ENCODE results near the gene CACNA2D3.

Gene CACNA2D3

DNA sequence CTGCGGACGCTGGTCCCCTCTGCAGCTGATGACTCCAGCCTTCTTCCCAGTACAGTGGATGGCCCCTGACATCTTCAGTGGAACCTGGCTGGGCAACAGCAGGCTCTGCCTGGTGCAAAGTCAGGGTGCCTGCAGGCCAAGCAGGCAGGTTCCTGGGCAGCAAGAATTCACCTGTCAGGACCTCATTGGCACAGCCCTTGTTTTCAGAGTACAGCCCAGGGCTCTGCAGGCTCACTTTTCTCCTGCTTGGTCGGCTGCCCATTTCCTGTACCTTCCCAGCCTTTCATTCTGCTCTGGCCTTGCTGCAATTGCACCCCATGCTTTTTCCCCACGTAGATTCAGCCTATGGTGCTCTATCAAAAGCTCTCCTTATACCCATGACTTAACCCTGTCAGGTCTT, 749.5 kb downstream of the CACNA2D3 start:
- no peak for DNase-seq

DNA sequence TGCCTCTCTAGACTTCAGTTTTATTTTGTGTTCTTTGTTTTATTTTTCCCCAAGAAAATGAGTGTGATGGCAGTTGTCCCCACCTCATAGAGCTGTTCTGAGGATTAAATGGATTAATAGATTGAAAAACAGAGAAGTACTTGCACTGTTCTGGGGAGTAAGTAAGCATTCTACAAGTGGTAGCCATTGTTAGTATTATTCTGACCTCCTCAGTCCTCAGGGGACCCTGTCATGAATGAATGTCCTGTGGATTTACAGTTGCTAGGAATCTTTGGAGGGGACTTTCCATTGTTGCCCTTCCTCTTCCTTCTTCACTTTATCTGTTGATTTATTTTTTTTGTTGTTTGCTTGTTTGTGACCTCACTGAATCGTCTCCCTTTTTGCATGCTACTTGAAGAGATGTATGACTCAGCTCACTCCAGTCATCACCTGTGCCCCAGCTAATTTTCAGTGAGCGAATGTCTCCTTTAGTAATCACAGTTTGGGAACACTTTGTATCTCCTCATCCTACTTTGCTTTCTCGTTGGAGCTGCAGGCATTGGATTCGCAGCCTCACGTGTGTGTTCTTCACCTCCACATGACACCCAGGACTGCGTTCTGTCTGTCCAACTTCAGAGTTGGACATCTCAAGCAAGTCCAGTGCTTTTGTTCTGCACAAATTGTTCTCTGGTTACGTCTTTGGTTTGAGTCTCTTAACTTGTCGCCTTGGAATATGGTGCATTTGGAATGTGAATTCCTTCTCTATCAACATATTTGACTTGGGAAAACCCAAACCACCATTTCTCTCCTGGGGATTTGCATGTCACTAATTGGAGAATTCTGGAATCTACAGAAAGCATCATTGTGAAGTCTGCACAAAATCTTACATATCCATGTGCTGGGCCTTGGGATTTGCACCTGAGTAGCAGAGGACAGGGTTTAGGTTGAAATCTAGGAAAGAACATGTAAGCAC, 751.0 kb downstream of the CACNA2D3 start:
- no peak for DNase-seq

DNA sequence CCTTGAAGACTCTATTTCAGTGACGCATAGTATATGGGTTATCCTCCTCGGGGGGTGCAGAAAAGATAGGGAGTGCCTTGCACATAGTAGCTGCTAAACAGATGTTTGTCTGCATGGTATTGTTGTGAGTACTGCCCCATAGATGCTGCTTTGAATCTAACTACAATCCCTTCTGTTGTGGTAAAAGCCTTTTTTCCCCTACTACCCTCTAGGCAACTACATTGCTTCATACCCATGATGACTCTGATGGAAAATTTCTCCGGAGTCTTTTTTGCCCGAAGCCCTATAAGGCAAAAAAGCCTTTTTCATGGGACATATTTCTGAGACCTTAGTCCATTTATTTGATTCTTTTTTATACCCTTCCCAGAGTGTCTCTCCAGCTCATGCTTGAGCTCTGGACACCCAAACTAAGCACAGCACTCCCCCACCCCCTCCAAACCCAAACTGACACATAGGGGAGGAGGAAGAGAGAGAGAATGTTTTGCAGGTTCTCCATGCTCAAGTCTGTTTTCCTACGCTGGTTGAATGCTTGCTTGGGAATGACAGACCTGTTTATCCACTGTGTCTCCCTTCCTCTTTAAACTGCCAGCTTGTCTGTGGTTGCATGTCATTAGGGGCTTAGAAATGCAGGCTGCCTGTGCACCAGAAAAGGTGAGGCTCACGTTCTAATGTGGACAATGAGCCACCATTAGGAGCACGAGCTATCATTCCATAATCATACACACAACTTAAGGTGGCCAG, 752.6 kb downstream of the CACNA2D3 start:
- no peak for DNase-seq

DNA sequence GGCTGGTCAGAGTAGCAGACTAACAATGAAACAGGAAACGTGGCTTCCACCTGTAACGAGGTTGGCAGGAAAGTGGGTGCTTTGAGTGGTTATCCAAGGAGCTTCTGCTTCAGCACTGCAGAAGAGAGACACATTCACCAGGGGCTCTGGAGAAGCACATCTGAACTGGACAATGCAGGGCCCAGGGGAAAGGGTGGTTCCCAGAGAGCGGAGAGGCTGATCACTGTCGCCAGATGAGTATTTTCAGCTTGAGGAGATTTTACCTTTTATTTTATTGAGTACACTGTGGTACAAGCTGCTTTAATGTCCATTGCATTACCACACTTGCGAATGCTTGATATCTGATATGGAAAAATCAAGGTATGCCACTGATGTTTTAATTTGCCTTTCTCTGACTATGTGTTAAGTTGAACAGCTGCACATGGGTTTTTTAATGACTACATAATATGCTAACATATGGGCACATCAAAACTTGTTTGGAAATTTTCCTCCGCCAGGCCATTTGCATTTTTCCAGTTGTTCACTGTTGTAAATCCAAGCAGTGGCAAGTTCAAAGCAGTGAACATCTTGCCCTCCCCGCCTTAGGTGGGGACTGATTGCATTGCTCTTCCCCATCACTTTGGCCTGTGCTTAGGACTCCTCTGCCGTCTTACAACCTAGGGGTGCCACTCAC, 753.4 kb downstream of the CACNA2D3 start:
- no peak for DNase-seq

DNA sequence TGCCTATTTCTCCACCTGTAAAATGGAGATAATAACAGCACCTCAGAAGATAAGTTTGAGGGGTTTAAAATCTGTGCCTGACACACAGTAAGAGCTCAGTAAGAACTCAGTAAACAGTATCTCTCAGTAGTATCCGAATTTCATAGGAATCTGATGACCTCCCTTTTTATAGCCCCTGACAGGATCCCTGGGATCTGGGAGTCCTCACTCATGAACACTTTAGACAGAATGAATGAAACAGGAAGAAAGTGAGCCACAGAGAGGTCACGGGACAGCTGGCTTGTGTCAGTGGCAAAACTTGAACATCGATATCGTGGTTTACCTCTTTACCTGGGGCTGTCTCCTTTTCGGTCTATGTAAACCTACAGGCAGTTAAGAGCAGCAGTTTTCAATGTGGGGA, 754.3 kb downstream of the CACNA2D3 start:
- DNase-seq: no peak

DNA sequence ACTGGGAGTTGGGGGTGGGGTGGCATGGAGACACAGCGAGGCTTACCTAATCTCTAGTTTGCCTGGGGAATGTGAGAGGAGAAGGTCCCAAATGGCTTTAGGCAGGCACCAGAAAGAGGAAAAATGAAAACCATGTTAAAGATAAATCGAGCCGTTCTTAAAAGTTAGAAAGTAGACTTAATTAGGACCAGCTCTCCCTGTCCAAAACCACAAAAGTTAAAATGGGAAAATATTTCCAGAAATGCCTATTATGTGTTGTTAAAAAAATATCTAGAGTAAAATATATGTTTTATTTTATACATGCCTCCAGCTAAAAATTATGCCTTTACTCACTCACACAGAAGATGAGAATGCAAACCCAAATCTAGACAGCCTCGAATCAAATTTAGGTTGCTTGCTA, 755.4 kb downstream of the CACNA2D3 start:
- no peak for DNase-seq

DNA sequence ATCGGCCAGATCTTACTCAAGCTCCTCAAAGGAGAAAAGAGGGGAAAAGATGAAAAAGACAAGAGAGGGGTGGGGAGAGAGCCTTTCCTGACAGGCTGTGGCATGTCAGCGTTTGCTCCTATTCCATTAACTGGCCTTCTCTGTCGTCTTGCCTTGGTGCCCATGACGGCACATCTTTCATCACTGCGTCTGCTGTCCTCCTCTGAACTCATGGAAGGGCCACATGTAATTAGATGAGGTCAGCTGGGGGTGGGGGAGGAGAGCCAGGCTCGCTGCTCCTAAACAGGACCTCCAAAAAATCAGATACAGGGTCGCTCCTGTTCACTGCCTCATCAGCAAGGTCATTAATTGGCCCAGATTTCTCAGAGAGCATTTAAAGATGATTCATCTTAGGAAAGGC, 755.8 kb downstream of the CACNA2D3 start:
- no peak for DNase-seq

DNA sequence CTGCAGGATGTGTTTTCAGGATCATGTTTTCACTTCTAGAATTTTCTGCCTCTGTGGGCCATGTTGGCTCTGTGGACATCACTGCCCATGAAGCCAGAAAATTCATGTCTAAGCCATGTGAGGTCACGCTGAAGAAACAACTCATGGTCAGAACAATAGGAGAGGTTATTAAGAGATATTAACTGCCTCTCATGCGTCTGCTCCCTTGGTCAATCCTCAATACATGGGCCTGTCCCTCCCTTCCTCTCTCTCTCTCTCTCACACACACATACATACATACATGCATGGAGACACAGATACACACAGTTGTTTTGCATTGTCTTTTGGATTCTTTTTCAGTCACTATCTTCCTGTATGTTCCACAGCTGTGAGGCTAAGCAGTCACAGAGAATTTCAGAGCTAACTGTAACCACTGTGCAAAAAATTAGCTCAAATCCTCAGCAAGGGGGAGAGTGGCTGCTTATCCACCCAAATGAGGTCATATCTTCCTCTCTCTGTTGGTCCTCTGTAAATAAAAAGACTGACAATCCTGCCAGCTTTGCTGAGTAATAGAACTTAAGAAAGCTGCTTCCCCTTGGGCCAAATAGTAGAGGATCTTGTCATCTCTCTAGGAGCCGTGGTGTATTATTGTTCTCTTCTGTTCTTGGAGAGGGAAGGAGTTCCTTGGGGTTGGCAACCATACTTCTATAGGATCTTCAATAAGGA, 759.9 kb downstream of the CACNA2D3 start:
- DNase-seq: no peak

DNA sequence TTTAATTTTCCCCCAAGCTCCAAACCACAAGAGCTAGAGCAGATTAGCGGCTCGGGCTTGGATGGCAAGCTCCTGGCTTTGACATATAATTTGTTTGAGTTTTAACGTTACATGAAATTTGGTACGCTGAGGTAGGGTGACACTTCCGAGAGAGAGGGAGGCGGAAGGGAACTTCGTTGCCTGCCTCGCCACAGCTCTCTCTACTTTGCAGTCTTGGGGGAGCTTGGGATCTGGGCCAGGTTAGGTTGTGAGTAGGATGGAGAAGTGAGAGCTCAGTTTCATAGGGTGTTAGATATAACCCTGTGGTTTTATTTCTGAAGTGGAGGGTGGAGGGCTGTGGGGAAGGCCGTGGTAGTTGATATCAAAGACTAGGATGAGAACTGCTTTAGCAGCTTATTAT, 765.8 kb downstream of the CACNA2D3 start:
- DNase-seq: no peak

DNA sequence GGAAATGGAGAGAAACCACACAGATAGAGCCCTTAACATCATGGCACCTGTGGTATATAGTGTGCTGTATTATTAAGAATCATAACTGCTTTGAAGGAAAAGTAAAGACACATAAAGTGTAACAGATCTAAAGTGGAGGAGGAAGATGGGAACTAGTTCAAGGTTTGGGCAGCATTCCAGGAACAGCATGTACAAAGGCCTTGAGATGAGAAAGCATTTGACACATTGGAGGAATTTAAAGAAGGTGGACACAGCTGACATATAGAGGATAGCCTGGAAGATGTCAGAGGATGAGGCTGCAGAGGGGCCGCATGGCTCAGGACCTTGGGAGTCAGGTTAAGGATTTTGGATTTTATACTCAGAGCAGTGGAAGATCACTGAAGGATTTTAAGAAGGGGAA, 766.5 kb downstream of the CACNA2D3 start:
- DNase-seq: no peak

DNA sequence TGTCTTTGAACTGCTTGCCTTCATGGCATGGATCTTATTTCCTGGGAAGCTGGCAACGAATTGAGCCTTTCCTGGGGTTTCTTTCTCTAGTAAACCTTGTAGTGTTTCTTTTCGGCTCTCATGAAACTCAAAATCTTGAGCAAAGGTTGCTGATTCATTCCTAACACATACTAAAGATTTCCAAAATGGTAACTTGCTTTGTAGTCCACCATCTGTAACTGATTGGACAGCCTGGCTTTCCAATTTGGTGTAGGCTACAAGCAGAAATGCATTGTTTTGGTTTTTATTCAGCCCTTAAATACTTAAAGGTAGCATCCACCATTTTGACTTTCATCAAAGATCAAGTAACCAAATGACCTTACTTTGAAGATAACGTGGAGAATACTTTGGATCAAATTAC, 767.4 kb downstream of the CACNA2D3 start:
- no peak for DNase-seq

DNA sequence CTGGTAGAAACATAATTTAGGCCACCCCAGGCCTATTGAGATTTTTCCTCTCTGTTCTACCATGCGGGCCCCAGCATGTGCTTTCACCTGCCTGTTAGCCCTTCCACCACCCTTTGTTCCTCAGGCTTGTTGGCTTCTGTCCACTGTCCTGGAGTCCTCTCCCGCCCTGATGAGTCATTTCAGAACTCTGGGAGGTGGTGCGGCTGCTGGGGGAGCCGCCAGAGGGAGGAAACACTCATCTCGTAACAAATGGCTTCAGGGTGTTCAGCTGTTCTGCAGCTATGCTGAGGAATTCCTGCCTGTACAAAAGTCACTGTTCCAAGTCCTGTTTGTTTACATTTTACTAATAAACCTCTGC, 769.2 kb downstream of the CACNA2D3 start:
- no peak for DNase-seq

DNA sequence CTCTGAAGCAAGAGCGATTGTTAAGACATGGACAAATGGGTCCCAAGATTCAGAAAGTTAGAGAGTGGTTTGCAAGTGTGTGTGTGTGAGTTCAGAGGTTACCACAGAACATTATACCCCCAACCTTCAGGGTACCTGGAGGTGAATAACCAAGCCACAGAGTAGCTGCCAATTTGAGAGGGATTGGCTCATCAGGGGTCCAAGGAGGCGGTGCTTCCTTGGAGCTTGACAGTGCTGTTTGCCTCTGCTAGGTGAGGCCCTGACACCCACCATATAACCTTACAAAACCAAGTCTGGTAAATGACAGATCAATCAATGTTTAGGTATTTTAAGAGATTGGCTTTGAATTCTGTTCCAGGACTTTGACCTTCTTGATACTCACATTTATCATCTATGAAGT, 769.8 kb downstream of the CACNA2D3 start:
- no peak for DNase-seq

DNA sequence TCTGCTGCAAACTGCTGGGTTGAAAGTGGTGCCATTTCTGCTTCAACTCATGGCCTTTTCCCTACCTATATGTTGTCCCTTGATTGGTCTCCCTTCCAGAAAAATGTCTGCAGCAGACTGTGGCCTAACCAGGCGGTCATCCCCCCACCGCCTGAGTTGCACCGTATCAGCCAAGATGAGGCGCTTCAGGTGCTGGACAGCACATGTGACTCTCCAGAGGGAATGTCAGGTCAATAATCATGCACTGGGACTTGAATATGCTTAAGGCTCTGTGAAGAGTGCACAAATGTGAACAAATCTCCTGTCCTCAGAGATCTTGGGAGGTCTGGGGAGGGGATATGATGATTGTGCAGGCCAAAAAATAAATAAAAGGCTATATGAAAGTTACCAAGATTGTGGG, 773.3 kb downstream of the CACNA2D3 start:
- no peak for DNase-seq

DNA sequence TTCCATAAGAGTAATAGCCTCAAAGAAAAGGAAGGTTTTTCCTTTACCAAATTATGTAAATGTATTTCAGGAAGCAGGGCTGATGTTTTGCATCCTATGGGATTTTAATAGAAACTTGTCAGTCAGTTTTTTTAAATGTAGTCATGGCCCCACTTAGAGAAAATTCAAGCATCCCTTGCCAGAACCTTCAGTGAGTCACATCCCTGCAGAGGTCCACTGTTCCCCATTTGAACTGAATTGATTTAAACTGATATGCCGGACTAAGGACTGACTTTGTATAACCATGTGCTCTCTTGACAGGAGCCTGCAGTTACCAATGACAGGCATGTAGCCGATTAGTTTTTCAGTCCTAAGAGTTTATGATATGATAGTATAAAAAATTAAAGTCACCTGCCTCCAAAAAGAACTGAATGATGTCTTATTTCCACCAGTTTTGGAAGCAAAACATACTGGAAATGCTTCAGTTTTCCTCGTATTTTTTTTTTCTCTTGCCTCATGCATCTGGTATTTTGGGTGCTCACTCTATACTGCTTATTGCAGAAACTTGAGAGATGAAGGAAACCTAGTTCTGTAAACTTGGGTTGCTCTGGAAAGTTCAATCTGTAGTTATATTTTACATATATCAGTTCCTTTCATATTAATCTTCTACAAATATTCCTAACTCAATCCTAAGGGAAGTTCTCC, 774.8 kb downstream of the CACNA2D3 start:
- DNase-seq: no peak

DNA sequence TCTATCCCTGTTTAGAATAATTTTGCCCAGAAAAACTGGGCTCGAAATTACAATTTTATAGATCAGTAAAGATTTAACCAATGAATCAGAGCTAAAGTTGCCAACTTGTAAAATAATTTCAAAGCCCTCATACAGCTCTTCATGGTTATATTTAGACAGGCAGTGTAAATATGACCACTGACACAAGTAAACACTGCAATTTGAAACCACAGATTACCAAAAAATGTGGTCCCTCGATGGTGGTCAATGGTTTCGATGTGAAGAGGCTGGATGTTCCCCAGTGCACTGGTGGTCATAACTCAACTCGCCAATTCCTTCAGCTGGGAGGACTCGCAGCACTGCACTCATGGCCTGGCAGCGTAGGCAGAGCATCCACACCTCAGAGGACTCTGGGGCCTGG, 776.9 kb downstream of the CACNA2D3 start:
- DNase-seq: no peak

DNA sequence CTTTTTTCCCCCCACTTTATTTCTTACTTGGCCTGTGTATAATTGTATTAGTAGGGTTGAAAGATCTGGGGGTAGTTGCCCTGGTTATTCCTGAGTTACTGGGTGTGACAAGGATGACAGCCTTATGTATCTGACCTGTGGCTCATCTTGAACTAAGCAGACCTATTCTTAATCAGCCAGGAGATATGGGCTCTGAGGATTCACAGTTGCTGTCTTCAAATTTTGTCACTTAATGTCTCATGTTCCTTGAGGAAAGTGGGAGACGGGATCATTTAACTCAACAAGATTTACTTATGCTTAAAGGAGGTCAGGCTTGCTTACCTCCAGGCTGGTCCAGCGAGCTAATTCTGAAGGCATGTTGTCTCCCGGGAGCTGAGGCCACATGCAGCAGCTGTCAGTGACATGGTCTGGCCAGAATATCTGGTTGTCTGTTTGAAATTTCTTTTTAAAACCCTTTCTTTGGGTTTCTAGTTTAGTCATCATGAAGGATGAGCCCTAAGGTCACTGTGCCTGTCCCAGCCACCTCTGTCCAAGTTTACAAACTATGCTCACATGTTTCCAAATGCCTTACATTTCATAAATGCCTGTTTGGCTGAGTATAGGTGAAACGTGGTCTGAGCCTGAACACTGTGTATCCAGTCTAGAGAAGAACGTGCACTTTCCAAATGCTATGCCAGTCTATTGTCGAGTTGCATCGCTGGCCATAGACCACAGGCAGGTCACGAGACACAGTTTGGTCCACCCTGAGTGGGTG, 778.7 kb downstream of the CACNA2D3 start:
- no peak for DNase-seq

DNA sequence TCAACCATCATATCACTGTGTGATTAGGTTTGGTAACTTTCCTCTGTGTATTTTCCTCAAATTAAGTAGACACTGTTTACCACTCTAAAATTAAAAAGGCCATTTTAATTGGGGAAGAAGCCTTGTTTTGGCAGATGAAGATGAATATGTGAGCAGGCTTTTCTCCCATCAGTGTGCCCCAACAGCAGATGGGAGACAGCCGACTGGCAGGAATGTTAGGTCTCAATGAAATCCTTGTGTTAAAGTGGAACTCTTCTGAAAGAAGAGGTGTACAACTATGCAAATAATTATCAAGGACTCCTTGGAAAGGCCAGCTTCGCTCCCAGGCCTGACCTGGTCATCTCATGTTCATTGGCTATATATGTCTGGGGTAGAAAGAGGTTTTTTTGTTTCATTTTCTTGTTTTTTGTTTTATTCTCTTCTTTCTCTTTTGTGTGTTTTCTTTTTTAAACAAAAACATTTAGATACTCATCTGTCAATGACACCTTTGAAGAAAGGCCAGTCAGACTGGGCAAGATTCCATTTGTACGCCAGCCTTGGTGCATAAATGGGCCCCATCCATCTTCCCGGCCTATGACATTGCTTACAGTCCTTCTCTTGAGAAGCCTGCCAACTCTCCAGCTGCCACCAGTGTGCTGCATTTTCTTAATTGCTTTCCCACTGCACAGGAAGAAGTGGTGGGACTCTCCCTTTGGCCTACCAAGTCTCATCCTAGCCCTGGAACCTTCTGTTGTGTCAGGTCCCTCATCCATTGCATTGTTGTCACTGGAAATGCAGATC, 779.7 kb downstream of the CACNA2D3 start:
- DNase-seq: no peak

DNA sequence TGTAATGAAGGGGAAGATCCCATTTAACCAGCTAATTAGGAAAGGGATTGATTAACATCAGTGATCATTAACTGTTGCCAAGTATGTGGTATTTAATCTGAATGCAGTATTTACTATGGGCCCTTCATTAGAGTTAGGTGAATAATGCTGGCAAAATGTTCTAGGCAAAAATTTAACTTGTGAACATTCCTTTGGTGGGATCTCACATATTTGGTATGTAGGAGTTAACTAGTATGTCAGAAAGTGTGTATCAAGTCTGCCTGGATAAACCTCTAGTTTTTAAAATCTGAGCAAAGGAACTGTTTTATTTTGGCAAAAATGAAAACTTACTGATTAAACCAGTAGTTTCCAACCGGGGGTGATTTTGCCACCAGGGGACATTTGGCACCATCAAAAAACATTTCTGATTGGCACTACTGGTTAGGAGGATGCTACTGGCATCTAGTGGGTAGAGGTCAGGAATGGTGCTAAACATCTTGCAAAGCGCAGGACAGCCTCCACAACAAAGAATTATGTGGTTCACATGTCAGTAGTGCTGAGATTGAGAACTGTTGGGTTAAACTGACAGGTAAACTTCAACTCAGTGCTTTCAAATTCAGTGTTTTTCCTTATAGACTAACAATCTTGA, 783.0 kb downstream of the CACNA2D3 start:
- DNase-seq: no peak

DNA sequence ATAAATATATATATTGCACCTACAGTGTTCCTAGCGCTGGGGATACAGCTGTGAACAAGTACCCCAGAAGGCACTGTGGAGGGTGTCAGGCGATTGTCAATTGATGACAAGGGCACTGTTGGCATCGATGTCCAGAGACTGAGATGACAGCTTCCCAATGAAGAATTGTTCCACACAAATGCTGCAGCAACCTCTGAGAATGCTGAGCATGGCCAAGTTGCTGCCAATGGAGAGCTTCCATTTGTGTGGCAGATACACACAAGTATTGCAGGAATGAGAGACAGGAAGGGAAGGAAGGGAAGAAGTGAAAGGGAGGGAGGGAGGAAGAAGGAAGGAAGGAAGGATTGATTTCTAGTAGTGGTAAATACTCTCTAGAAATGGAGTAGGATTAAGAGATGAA, 783.6 kb downstream of the CACNA2D3 start:
- DNase-seq: no peak
